Measurements from ENCODE around the gene EXO1. TPM values are rescaled to one million over a fixed set of nuclear protein-coding genes. Genes with fewer than 3 reads are reported as not detected.

EXO1 gene
- total RNA-seq (ENCODE audit: low replicate concordance): 2.5 and 3.6 TPM in 2 replicates

GRCh38 chr1:241847796-241848685 lies at the start of gene EXO1:
EXO1 (plus strand) TSS chr1:241848204; CDS start chr1:241850426, 2,222 bp downstream.

Other genes starting within 250 kb of the EXO1 start
- 2.1 and 8.9 TPM in 2 replicates for gene CHML, start 207.8 kb upstream of the EXO1 start, total RNA-seq (ENCODE audit: low replicate concordance)
- gene OPN3, start 207.8 kb upstream of the EXO1 start, total RNA-seq (ENCODE audit: low replicate concordance): 7.4 and 16.8 TPM in 2 replicates
- not detected in 2 replicates for gene WDR64, start 195.9 kb upstream of the EXO1 start, total RNA-seq (ENCODE audit: low replicate concordance)
- not detected in 2 replicates for gene BECN2, start 109.6 kb downstream of the EXO1 start, total RNA-seq (ENCODE audit: low replicate concordance)
- gene MAP1LC3C, start 150.9 kb downstream of the EXO1 start, total RNA-seq (ENCODE audit: low replicate concordance): 0.70 TPM in 1 of 2 replicates, not detected in the other

Measured in smooth muscle cell of the coronary artery (primary cell).